Epidermal melanocyte (primary cell): ENCODE data around the gene SMIM30.
A peak's percentile ranks its signal among the peaks of the same experiment; 100 is the strongest.
"Not testable (repeated sequence)": the region's sequence is repeated elsewhere in the genome, so short reads cannot be mapped to it uniquely, and the experiment has no call there.

Experiments used
- DNase-seq: peaks from one replicate; pipeline ENCODE4 v3.0.0; 2011; ENCODE audit warnings: low spot score; ENCODE audit not compliant: insufficient read length

SMIM30 gene, protein sequence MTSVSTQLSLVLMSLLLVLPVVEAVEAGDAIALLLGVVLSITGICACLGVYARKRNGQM

DNA sequence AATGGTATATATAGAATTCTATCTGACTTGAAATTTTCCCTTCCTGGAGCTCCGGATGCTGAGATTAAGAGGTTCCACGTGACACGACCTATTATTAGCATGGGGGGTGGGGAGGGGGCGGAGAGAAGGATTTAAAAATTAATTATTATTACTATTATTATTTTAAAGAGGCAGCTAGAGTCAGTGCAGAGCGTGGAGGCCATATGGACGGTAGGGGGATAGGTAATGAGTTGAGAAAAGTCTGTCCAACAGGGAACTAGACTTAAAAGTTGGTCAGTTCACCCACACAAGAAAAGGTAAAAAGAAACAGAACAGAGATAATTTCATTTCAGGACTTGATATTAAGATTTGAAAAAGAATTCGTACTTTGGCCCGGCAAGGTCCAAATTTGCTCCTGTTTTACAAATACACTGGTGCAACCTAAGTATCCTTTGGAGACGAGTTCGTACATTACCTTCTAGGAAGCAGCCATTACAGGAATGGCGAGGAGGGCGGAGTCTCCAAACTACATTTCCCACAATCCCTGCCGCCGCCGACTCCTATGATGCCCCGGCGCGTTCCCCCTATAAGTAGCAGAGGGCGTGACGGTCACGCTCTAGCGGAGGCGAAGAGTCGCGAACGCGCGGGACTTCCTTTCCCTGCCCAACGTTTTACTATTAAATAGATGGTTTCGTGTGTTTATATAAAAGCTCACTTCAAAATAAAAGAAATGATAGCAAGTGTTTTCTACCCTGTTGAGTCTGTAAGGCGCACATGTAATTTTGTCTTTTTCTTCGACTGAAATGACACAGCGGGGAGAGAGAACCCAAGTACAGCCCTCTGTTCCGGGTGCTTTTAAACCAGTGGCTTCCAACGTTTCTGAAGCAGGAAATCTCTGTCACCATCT lies at the start of gene SMIM30:
SMIM30 (minus strand) TSS at position 481 of the 886 bp plus-strand sequence. CDS start 976 bp downstream, outside the sequence.
- peak; percentile 74 for DNase-seq

DNA sequence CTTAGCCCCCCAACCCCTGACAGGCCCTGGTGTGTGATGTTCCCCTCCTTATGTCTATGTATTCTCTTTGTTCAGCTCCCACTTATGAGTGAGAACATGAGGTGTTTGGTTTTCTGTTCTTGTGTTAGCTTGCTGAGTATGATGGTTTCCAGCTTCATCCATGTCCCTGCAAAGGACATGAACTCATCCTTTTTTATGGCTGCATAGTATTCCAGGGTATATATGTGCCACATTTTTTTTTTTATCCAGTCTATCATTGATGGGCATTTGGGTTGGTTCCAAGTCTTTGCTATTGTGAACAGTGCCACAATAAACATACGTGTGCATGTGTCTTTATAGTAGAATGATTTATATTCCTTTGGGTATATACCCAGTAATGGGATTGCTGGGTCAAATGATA lies 47.8 kb upstream of the SMIM30 start:
- not testable (repeated sequence) for DNase-seq

DNA sequence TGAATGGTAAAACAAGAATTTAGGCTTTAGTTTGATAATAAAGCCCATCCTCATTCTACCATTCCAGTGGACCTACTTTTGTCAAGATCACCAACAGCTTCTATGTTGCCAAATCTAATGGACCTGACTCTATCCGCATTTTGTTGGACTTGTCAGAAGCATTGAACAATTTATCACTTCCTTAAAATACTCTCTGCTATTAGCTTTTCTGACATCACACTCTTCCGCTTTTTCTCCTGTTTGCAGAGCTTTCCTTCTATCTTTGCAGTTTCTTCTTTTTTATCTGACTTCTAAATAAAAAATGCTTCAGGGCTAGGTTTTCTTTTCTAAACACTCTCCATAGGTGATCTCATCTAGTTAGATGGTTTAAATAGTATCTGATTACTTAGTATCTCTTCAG lies 42.7 kb upstream of the SMIM30 start:
- DNase-seq: no peak

DNA sequence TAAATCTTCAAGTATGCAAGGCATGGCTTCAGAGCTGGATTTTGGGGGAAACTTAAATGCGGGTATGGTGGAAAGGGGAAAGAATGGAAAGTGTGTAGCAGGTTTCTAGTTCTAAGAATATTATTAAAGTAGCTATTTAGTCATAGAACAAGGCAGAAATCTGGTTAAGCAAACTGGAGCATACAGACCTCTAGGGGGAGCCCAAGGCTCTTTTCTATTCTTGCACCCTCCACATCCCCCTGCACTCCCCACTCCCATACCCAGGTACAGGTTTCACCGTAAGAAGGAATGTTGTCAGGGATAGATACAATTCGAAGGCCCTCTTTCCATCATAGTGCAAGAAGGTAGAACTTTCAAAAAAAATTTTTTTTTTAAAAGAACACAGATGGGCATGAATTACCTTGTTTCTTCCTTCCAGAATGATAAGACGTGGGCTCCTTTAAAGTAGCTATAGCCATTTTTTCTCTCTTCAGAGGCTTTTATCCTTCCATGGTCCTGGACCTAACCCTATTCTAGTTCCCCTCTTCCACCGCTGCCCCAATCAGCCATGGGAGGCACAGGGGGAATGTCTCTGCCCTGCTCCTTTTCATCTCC lies 41.5 kb upstream of the SMIM30 start:
- DNase-seq: no peak

DNA sequence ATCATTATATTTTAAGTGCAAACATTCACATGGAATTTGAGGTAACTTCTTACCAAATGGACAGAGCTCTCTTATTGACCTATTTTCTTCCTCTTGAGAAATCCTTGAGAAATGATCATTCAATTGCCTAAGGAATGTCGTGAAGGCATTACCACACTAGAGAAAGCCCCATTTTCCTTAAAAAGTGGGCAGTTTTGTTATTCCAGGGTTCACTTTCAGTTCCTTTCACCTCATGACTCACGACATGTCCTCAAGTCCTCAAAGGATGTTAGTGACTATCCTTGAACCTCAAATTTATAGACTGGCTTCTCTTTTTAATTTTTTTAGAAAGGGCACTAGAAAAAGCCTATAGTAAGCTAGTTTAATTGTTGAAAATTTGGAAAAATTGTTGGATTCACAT lies 40.4 kb upstream of the SMIM30 start:
- no peak for DNase-seq

DNA sequence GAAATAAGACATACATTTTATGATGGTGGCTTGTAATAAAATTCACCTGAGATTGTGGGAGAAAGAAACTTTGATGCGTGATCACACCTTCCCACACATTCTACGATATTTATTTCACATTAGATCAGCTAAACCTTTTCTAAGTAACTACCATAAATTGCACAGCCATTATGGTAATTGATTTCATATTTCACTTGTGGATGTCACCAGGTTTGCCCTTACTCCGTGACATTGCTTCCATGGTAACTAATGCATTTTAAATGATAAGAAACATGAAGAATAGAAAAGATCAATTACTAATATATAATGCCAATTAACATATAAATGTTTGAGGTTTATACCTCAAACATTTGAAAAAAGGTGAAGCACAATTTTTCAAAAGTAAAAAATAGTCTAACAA lies 35.8 kb upstream of the SMIM30 start:
- no peak for DNase-seq

DNA sequence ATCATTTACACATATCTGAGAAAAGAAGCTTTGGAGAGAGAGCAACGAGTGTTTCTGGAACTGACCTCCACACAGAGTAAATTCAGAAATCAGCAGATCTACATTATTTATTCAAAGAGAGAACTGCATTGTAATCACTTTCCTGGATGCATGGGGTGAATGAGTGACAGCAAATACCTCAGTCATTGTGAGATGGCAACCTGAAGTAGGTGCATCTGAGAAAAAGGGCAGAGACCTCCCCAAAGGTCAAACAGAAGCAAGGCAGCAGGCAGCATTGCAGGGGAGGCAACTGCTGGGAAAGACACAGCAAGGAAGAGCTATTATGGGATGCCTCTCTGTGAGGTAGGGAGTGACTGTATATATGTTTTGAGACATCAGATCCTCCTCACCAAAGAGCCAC lies 26.5 kb upstream of the SMIM30 start:
- no peak for DNase-seq

DNA sequence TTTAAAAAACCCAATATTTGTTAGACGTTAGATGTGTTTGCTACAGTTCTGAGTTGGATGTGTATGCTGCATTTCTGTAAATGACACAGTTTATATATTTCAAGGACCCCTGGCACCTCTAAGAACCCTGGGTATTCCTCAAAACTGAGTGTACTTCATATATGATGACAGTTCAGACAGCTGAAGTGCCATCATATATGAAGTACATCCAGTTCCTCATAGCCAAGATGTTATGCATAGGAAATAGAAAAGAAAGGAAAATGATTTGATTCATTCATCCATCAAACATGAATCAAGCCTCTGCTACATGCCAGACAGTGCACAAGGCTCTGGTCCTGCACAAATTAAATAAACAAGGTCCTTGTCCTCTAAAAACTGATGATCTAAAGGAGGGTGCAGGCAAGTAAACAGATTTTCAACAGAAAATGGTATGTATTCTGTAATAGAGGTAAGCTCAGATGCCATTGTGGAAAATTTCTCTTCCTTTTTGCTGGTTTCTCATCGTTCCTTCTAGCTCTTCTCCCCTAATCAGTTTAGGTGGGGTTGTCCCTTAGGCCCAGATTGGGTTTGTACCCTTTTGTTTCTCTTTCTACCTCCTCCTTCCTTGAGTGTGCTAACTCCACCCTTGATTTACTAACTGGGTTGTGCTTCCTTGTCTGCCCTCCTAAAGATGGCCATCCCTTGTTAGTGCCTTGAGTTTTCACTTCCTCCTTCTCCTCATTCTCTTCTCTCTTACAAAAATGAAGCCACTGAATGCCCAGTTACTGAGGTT lies 25.3 kb upstream of the SMIM30 start:
- no peak for DNase-seq

DNA sequence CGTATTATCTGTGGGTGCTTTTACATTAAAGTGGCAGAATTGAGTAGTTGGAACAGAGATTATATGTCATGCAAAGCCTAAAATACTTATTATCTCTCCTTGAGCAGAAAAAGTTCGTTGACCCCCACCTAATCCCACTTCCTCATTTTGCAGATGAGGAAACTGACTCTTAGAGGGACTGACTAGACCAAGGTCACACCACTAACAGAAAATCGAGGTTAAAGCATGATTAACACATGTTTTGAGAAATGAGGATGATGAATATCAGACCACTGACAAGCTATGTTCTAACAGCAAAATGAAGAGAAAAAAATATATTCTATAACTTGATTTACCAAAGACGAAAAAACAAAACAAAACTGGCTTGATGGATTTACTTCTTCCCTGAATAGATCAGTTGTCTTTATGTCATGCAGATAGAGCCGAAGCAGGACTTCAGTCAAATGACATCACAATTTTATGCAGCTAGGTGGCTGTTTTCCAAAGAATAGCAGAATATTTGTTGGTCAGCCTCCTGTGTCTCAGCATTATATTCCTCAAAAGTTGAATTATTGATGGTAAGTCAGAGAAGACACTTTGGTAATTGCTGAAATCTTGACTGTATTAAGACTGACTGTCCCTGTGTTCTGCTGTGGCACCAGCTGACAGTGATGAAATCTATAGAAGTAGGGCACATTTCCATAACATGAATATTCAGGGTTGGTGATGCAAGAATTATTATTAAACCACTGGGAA lies 24.2 kb upstream of the SMIM30 start:
- no peak for DNase-seq

DNA sequence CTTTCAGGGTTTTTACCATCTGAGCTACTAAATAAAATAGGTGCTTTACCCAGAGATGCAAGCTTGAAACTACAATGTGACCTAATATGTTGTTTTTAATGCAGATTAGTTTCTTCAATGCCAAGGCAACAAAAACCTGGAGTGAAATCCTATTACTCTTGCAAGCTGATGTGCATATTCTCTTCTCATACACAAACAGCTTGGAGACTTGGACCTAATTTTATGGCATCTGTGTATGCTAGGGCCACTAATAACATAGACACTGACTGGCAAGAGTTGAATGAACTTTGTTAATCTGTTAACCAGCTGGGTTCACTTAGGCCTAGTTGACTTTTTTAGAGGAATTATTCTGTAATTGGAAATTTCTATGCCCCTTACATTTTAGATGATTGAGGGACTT lies 23.4 kb upstream of the SMIM30 start:
- DNase-seq: no peak

DNA sequence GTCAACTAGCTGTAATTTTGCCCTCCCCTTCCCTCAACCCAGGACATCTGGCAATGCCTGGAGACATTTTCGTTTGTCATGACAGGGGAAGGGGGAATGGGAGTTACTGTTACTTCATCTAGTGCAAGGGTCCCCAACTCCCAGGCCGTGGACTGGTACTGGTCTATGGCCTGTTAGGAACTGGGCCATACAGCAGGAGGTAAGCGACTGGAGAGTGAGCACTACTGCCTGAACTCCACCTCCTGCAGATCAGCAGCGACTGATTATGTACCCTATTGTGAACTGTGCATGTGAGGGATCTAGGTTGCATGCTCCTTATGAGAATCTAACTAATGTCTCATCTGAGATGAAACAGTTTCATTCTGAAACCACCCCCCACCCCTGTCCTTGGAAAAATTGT lies 22.6 kb upstream of the SMIM30 start:
- no peak for DNase-seq

DNA sequence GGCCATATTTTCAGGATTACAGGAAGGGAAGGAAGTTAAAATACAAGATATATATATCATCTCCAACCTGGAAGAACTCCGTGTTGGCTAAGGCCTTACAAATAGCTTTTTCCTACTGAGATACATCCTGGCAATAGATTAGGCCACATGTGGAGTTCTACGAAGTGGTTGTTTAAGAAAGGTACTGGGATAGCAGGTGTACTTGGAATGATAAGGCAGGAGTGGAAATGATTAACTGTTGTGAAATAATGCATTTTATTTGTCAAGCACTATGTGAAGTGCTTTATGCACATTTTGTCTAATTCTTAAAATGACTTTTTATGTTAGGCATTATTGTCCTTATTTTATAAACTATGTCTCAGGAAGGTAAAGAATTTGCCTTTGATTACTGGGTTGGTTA lies 18.9 kb upstream of the SMIM30 start:
- no peak for DNase-seq

DNA sequence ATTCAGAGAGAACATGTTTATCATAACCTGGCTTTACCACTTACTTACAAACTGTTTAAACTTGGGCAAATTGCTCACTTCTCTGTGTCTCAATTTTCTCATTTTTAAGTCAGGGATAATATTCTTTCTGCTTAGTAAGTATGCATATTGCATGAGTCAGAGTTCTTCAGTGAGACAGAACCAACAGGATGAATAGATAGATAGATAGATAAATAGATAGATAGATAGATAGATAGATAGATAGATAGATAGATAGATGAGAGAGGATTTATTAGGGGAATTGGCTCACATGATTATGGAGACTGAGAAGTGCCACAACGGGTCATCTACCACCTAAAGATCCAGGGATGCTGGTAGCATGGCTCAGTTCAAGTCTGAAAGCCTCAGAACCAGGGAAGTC lies 15.7 kb upstream of the SMIM30 start:
- no peak for DNase-seq

DNA sequence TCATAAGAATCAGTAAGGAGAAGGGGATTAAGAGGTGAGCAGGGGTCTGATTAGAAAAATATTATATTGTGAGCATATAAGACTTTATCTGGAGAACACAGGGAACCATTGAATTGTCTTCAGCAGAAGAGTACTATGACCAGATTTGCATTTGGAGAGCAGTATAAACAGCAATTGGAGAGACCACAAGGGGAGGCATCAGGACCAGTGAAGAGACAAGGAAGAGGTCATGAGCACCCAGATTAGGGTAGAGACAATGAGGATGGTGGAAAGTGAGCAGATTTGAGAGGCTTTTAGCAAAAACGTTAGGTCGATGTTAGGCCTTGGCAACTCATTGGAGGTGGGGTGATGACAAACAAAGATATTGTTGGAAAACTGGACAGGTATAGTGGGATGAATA lies 13.0 kb upstream of the SMIM30 start:
- DNase-seq: no peak

DNA sequence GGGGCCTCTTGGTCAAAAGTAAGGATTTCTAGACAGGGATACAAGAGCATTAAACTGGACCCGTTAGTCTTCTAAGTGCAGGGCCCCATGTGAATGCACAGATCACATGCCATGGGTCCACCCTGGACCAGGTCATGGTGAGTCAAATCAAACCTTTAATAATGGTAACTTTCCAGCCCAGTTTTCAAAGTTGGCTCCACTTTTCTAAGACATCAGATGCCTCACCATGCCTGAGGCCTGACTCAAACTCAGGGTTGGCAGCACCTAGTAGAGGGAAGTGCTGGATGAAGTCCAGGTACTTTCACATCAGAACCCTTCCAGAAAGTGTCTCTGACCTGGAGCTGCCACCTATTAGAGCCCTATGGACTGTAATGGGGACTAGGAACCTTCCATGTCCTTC lies 9.7 kb upstream of the SMIM30 start:
- DNase-seq: no peak

DNA sequence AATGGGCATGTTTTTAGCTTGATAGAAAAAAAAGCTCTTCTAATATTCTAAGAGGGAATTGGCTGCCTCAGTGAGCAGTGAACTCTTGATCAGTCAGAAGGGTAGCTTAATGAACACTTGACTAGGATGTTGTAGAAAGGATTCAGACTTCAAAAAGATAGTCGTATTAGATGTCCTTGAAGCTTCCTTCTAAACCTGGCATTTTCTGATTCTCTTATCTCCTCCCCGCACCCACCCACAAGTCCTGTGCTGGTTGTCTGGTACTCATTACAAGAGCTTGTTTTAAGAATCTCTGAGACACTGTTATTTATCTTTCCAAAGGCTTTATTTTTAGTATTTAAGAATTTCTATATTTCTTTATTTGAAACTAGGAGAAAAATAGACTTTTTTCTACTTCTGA lies 7.4 kb upstream of the SMIM30 start:
- DNase-seq: no peak

DNA sequence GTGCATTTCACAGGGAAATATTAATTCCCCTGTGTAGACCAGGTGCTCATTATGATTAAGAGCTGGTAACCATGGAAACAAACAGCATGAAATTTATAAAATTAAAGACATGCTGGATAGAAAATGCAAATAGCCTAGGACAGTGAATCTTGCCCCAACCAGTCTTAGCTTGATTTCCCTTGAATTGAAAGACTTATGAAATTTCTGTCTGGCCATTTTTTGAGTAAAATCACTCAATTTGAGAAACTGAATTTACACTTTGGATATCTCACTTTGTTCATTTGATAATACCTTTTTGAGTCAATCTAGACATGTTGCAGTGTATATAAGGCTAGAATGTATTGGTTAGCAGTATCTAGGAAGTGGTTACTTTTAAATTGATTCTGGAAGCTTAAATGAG lies 4.4 kb upstream of the SMIM30 start:
- no peak for DNase-seq

DNA sequence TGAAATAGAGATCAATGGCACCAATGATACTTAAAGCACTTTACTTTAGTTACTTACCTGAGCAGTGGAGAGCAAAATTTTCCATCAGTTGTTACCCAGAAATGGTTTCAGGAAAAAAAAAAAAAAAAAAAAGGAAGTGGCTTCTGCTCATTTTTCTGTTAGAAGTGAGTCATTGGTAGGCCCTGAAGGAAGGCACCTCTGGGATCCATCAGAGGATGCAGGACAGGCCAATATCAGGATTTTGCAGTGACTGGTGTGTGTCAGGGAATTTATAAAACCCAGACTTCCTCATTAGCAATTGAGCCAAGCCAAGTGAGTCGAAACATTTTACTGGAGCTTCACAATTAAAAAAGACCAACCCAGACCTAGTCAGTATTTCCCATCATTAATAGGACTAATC lies 2.3 kb upstream of the SMIM30 start:
- DNase-seq: no peak

DNA sequence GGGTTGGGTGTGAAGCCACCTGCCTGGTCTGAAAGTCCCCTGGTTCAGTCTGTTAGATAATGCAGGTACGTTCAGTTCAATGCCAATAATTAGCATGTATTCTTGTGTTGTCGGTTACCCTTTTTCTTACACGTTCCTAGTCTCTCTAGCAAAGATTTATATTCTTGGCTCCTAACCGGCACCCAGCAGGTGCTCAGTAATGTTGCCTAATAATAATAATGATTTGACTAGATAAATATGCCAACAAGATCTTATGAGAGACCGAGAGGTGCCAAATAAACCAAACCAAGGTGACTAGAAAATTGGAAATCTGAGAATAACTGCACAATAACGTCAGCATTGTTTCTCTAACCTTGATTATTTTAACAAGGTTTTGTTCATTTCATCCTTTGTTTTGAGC lies 1.1 kb upstream of the SMIM30 start:
- DNase-seq: no peak

DNA sequence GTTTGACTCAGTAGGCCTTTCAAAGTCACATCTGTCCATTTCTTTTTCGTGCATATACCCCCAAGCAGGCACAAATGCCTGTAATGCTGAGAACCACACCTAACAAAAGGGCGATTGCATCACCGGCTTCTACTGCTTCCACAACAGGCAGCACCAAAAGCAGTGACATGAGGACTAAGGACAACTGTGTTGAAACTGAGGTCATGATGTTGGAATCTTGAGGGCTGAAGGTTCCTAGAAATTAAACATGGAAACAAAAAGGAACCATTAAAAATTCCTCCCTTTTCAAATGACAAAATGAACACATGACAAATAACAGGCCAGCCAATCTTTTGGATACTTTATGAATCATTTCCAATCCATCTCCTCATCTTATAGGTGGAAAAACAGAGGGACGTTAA lies 980 bp downstream of the SMIM30 start:
- DNase-seq: not testable (repeated sequence)

DNA sequence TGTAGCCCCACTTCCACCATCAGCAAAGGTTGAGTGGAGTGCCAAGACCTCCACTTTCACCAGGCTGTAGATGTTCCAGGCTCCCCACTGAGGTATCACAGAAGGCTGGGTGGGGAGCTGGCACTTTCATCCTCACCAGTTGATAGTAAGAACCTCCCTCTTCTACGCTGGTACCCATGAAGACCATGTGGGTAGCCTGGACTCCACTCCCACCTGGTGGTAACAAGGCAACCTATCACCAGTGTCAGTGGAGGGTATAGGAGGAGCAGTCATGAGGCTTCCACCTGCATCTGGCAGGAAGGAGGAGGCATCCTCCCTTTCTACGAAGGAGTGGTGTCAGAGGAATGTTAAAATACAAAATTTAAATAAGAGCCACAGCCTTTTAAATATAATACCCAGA lies 4.4 kb downstream of the SMIM30 start:
- DNase-seq: no peak

DNA sequence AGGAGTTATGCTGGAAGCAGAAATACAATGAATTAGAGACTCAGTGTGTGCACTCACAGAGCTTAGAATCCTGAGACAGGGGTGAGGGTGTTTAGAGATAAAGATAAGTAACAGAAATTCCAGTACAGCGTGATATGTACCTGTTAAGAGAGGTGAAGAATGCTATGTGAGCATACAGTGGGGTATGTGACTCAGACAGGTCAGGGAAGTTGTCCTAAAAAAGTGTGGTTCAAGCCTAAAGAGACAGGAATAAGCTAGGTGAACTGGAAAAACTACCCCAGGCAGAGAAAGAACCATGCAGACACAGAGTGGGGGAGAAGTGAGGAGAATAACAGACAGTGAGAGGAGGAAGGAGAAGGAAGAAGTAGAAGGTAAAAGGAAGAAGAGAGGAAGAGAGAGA lies 8.6 kb downstream of the SMIM30 start:
- no peak for DNase-seq
